Upper lobe of left lung (tissue), 4 donors: ENCODE data around the gene STX5.

Experiments
- EP300 ChIP-seq, 4 donors: sonication (generic); formaldehyde crosslinking; IDR thresholded peaks; one replicate each; pipeline ENCODE4 v1.5.1; 2017; ENCODE audit warnings: antibody characterized with exemption in 4 of 4, control low read depth in 2 of 4
- POLR2A ChIP-seq, 4 donors: fragments of 450-650 bp; IDR thresholded peaks; one replicate each; pipeline ENCODE4 v1.5.1; 2016 to 2017; ENCODE audit warnings: antibody characterized with exemption in 4 of 4, mild to moderate bottlenecking in 2 of 4
- POLR2AphosphoS5 ChIP-seq, 2 donors: sonication (generic); formaldehyde crosslinking; IDR thresholded peaks; one replicate each; pipeline ENCODE4 v1.5.1; 2017; ENCODE audit warnings: antibody characterized with exemption in 2 of 2
- TF ChIP-seq, protein P1 (sequence below), 6 experiments: fragments of 450-650 bp in 4 of 6; fragments of 200-600 bp in 2 of 6; sonication (generic) in 2 of 6; IDR thresholded peaks; one replicate each; pipeline ENCODE4 v1.5.1; 2016 to 2019; ENCODE audit warnings: antibody characterized with exemption in 6 of 6

DNA sequence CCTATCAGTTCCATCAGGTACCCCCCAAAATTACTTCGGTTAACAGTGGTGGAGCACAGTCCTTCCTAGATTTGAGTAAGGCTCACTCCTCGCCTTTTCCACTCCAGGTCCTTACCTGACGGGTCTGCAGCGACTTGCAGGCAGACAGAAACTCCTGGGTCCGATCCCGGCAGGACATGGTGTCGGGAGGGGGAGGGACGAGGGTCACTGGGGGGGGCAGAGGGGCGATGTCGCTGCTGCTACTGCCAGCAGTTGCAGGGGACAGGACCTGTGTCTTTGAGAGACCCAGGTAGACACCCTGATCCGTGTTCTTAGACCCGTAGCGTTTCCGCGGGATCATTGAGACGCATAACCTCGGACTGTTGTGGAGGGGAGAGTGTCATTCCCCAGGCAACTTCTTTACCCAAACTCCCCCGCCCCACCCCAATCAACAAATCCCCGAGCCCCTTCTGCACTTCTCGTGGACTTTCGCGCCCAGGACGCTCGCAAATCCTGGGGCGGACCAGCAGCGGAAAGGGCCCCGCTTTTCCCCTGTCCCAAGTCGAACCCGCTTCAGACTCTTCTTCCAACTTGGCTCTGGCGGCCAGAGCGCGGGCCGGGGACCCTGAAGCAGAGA lies 839 bp downstream of the STX5 start:
- TF ChIP-seq, protein P1, sequence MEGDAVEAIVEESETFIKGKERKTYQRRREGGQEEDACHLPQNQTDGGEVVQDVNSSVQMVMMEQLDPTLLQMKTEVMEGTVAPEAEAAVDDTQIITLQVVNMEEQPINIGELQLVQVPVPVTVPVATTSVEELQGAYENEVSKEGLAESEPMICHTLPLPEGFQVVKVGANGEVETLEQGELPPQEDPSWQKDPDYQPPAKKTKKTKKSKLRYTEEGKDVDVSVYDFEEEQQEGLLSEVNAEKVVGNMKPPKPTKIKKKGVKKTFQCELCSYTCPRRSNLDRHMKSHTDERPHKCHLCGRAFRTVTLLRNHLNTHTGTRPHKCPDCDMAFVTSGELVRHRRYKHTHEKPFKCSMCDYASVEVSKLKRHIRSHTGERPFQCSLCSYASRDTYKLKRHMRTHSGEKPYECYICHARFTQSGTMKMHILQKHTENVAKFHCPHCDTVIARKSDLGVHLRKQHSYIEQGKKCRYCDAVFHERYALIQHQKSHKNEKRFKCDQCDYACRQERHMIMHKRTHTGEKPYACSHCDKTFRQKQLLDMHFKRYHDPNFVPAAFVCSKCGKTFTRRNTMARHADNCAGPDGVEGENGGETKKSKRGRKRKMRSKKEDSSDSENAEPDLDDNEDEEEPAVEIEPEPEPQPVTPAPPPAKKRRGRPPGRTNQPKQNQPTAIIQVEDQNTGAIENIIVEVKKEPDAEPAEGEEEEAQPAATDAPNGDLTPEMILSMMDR (IDR thresholded peaks at IDR 0.05) = no peak
- TF ChIP-seq POLR2A (IDR thresholded peaks at IDR 0.05) (no peak), EP300 (IDR thresholded peaks at IDR 0.05) (no peak), POLR2AphosphoS5 (IDR thresholded peaks at IDR 0.05) (peak in 1 of 2 donors; percentile 20)
